Measurements from ENCODE around the gene LRRC51. TPM values are rescaled to one million over a fixed set of nuclear protein-coding genes. Genes with fewer than 3 reads are reported as not detected.
A peak's percentile ranks its signal among the peaks of the same experiment; 100 is the strongest.

LRRC51 gene
- total RNA-seq, 3 donors from 2014 or later (not counting 1 experiment from before 2014, with no cell fraction given): 2.0 to 3.1 (median 2.5) TPM

- no peaks in the 10 kb centered on the region for H3K9me3 ChIP-seq (ENCODE audit: control insufficient read depth, insufficient read depth, low read length)
- H3K4me1 Mint-ChIP-seq: peaks cover 20 to 24% of the 10 kb centered on the region in 2 donors
- WGBS (ENCODE audit: insufficient coverage): under 1% methylated on average over 49 of the region's 49 CpGs
- DNase-seq (peak; percentile 95 to 100), ATAC-seq (peak; percentile 88 to 95 (median 88))
- H3K27me3 ChIP-seq (ENCODE audit: control insufficient read depth, insufficient read depth, low read length): no peaks in the 10 kb centered on the region
- H3K4me1 ChIP-seq (ENCODE audit: control insufficient read depth, insufficient read depth, low read length): peaks cover 19% of the 10 kb centered on the region
- H3K27ac ChIP-seq (ENCODE audit: low read length): peak within 1 kb of the TSS; percentile 90
- no peaks in the 10 kb centered on the region for H3K9me3 Mint-ChIP-seq
- no peak for TF ChIP-seq CTCF (IDR thresholded peaks at IDR 0.05)
- intact Hi-C loops (cut with micrococcal nuclease): loop anchor here (1.0 to 2.0 kb wide), 4 partner anchors 9 to 184 kb away; partner anchors contain the start of genes LAMTOR1, LRRC51, NUMA1 and XNDC1N
- H3K36me3 Mint-ChIP-seq: no peaks in the 10 kb centered on the region
- H3K27ac Mint-ChIP-seq: peak within 1 kb of the TSS; percentile 95 to 96
- peak within 1 kb of the TSS; percentile 94 for H3K4me3 Mint-ChIP-seq
- peak within 1 kb of the TSS; percentile 69 for H3K4me3 ChIP-seq (ENCODE audit: low read length)
- peaks cover 7 to 23% of the 10 kb centered on the region in 2 donors for H3K27me3 Mint-ChIP-seq (ENCODE audit: low read depth in 2 of 2)
- peaks cover 2% of the 10 kb centered on the region for H3K36me3 ChIP-seq (ENCODE audit: control insufficient read depth, insufficient read depth, low read length)
Measured at GRCh38 chr11:72112143-72112977, 31.7 kb downstream of the LRRC51 start, which contains the start of gene ANAPC15. Gene ANAPC15 (minus strand): TSS chr11:72112695. CDS start chr11:72111276, 1,419 bp downstream.

DNA sequence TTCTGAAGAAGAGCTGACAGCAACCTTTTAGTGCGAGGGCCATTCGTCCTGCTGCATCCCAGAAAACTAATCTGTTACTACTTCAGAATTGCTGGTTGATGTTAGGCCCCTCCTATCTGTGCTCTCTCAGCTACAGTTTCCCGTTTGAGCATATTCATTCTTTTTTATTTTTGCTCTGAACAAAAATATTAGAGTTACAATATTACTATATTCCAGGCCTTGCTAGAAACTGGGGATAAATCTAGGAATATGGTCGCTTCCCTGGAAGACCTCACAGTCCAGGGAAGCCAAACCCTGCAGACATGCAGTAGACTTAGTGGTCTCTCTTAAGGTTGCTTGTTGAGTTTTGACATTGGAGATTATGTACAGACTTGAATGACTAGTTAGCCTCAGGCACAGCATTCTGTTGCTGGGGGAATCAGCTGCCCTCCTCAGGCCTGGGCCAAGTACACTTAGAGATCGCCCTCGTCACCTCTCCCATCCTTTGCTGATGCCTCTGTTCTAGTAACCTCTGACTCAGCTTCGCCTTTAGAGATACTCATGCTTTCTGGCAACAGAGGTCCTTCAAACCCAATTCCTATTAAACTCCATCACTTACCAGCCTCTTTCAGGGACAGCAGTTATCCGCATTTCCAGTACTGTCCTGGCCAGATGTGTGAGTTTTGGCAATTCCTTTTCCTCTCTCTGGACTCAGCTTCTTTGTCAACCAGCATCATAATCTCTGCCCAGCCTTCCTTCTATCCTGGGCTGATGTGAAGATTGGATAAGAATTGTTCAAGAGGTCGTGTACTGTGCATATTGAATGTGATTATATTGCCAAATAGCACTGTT lies 32.5 kb downstream of the LRRC51 start:
- TF ChIP-seq CTCF (IDR thresholded peaks at IDR 0.05): no peak
- Mint-ChIP-seq H3K36me3 (no peaks in the 10 kb centered on the region), H3K27me3 (ENCODE audit: low read depth in 2 of 2) (peaks cover 7 to 23% of the 10 kb centered on the region in 2 donors), H3K27ac (peak overlapping the region; percentile 95 to 96), H3K4me1 (peaks cover 20 to 24% of the 10 kb centered on the region in 2 donors), H3K4me3 (peak overlapping the region; percentile 94), H3K9me3 (no peaks in the 10 kb centered on the region)
- WGBS (ENCODE audit: insufficient coverage): 72% methylated on average over 7 of the region's 9 CpGs
- Histone ChIP-seq H3K36me3 (ENCODE audit: control insufficient read depth, insufficient read depth, low read length) (peaks cover 2% of the 10 kb centered on the region), H3K4me1 (ENCODE audit: control insufficient read depth, insufficient read depth, low read length) (peaks cover 19% of the 10 kb centered on the region), H3K4me3 (ENCODE audit: low read length) (peak overlapping the region; percentile 69), H3K9me3 (ENCODE audit: control insufficient read depth, insufficient read depth, low read length) (no peaks in the 10 kb centered on the region), H3K27ac (ENCODE audit: low read length) (peak overlapping the region; percentile 90), H3K27me3 (ENCODE audit: control insufficient read depth, insufficient read depth, low read length) (no peaks in the 10 kb centered on the region)
- no peak for ATAC-seq
- intact Hi-C loops (cut with micrococcal nuclease): loop anchor here (1.0 to 2.0 kb wide), 4 partner anchors 10 to 185 kb away; partner anchors contain the start of genes LAMTOR1, LRRC51, NUMA1 and XNDC1N
- DNase-seq: peak in 1 of 2 donors; percentile 26

GRCh38 chr11:72114570-72114969 lies 33.9 kb downstream of the LRRC51 start:
- H3K36me3 ChIP-seq (ENCODE audit: control insufficient read depth, insufficient read depth, low read length): no peaks in the 10 kb centered on the region
- 90% methylated on average over 1 of the region's 1 CpG for WGBS (ENCODE audit: insufficient coverage)
- no peak overlapping the region for H3K4me3 ChIP-seq (ENCODE audit: low read length)
- Mint-ChIP-seq H3K4me3 (no peak overlapping the region), H3K9me3 (no peaks in the 10 kb centered on the region), H3K27ac (peak overlapping the region in 1 of 2 donors; percentile 95), H3K4me1 (peaks cover 20 to 24% of the 10 kb centered on the region in 2 donors), H3K36me3 (no peaks in the 10 kb centered on the region), H3K27me3 (ENCODE audit: low read depth in 2 of 2) (peaks cover 7 to 25% of the 10 kb centered on the region in 2 donors)
- no peak for DNase-seq
- H3K9me3 ChIP-seq (ENCODE audit: control insufficient read depth, insufficient read depth, low read length): no peaks in the 10 kb centered on the region
- H3K4me1 ChIP-seq (ENCODE audit: control insufficient read depth, insufficient read depth, low read length): peaks cover 19% of the 10 kb centered on the region
- intact Hi-C loops (cut with micrococcal nuclease): no loop called here
- H3K27me3 ChIP-seq (ENCODE audit: control insufficient read depth, insufficient read depth, low read length): no peaks in the 10 kb centered on the region
- H3K27ac ChIP-seq (ENCODE audit: low read length): no peak overlapping the region
- ATAC-seq: no peak
- no peak for TF ChIP-seq CTCF (IDR thresholded peaks at IDR 0.05)
